ENCODE results near the gene TET1. TPM values are rescaled to one million over a fixed set of nuclear protein-coding genes. Genes with fewer than 3 reads are reported as not detected.

TET1 gene
- total RNA-seq, 4 donors from 2014 or later = 7.5 to 12.9 (median 10.9) TPM

- H3K36me3 ChIP-seq = no peaks in the 10 kb centered on the region
- 74 to 81% methylated on average over 3 of the region's 3 CpGs for WGBS, 2 donors
- no peaks in the 10 kb centered on the region for H3K27me3 ChIP-seq
- no peak for DNase-seq (ENCODE audit: low spot score in 2 of 2)
- H3K4me1 ChIP-seq = no peaks in the 10 kb centered on the region
- no peaks in the 10 kb centered on the region for H3K9me3 ChIP-seq
- TF ChIP-seq EP300 (IDR thresholded peaks at IDR 0.05) (no peak), POLR2A (IDR thresholded peaks at IDR 0.05) (no peak), CTCF (IDR thresholded peaks at IDR 0.05) (no peak)
- no peak overlapping the region for H3K4me3 ChIP-seq
- no peak overlapping the region for H3K27ac ChIP-seq
Observed at GRCh38 chr10:68553599-68553998, 6.5 kb upstream of the TET1 start.

DNA sequence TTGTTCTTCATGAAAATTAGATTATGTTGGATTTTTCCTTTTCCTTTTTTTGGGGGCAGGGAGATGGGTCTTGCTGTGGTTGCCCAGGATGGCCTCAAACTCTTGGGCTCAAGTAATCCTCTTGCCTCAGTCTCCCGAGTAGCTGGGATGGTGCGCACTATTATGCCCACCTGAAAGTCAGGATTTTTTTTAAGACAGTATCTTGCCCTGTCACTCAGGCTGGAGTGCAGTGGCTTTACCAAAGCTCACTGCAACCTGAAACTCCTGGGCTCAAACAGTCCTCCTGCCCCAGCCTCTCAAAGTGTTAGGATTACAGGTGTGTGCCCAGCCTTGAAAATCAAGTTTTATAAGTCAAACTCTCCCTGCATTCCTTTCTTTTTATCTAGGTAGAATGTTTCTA, 1.7 kb upstream of the TET1 start:
- H3K4me3 ChIP-seq = no peak overlapping the region
- no peaks in the 10 kb centered on the region for H3K9me3 ChIP-seq
- no peaks in the 10 kb centered on the region for H3K36me3 ChIP-seq
- H3K4me1 ChIP-seq = peaks cover 0 to 32% (median 0%) of the 10 kb centered on the region in 4 donors
- H3K27ac ChIP-seq = no peak overlapping the region
- TF ChIP-seq EP300 (IDR thresholded peaks at IDR 0.05) = no peak
- no peak for TF ChIP-seq CTCF (IDR thresholded peaks at IDR 0.05)
- TF ChIP-seq POLR2A (IDR thresholded peaks at IDR 0.05) = no peak
- peaks cover 0 to 6% of the 10 kb centered on the region in 2 donors for H3K27me3 ChIP-seq
- DNase-seq (ENCODE audit: low spot score in 2 of 2) = no peak
- WGBS, 2 donors = 93% methylated on average over 2 of the region's 2 CpGs

- H3K27me3 ChIP-seq = peaks cover 0 to 6% of the 10 kb centered on the region in 2 donors
- peak overlapping the region in 1 of 4 donors; percentile 32 for H3K27ac ChIP-seq
- TF ChIP-seq CTCF (IDR thresholded peaks at IDR 0.05) (no peak), EP300 (IDR thresholded peaks at IDR 0.05) (no peak), POLR2A (IDR thresholded peaks at IDR 0.05) (no peak)
- DNase-seq (ENCODE audit: low spot score in 2 of 2) = no peak
- WGBS, 2 donors = 40 to 49% methylated on average over 4 of the region's 4 CpGs
- H3K9me3 ChIP-seq = no peaks in the 10 kb centered on the region
- H3K36me3 ChIP-seq = no peaks in the 10 kb centered on the region
- no peak overlapping the region for H3K4me3 ChIP-seq
- H3K4me1 ChIP-seq = peaks cover 0 to 34% (median 0%) of the 10 kb centered on the region in 4 donors
Observed at GRCh38 chr10:68559251-68559650, 886 bp upstream of the TET1 start.

DNA sequence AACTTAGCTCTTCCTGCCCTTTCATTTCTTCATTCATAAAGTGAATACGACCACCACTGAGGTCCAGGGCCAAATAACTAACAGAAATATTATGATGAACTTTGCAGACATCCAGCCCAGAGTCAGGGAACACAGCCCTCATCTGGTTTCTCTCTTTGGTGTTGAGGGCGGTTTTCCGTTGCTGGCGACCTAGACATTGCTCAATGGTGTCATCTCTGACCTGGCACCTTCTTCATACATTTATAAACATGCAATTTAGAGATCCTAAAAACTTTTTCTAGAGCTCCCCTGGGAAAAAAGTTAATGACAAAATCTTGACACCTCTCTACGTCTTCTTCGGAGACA, 324 bp upstream of the TET1 start:
- H3K27ac ChIP-seq = peak overlapping the region in 2 of 4 donors; percentile 70 to 86
- H3K36me3 ChIP-seq = no peaks in the 10 kb centered on the region
- H3K4me3 ChIP-seq = peak overlapping the region; percentile 73 to 99 (median 85)
- TF ChIP-seq POLR2A (IDR thresholded peaks at IDR 0.05) (no peak), CTCF (IDR thresholded peaks at IDR 0.05) (no peak), EP300 (IDR thresholded peaks at IDR 0.05) (no peak)
- peaks cover 0 to 35% (median 0%) of the 10 kb centered on the region in 4 donors for H3K4me1 ChIP-seq
- H3K9me3 ChIP-seq = no peaks in the 10 kb centered on the region
- 4 to 8% methylated on average over 6 of the region's 6 CpGs for WGBS, 2 donors
- DNase-seq (ENCODE audit: low spot score in 2 of 2) = peak in 1 of 2 donors; percentile 22
- H3K27me3 ChIP-seq = peaks cover 0 to 6% of the 10 kb centered on the region in 2 donors

DNA sequence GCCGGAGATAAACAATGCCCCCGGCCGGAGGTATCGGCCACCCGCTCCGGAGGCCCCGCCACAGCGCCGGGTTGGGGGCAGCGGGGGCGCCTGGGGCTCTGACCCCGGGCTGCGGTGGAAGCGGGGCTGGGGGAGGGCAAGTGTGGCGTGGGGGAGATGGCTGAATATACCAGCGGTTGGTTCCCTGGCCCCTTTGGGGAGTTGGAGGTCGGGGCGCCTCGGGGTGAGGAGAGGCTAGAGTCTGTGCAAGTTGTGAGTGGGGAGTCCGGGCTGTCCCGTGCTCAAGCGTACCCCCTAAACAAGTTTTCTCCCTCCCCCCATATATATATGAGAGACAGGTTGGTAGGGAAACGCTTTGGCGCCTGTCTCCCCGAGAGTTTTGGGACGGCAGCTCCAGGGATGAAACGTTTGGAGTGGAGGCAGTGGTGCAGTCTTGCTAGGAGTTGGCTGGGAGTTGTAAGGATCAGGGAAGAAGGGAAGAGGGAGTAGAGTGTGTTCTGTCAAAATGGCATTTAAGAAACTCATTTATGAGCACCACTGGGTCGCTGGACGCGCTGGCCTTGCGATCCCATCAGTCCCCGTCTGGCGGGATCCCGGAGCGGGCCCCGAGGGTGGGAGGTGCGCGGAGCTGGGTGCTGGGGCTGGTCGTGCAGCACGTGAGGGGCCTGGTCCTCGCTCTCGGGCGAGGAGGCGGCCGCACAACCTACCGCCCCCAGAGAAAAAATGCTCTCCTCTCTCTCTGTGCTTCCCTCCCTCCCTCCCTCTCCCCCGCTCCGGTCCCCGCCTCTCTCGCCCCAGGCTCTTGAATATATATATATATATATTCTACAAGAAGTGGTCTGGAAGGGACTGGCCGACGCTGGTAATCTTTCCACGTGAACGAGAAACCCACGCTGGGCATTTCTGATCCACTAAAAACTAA, 1.1 kb downstream of the TET1 start:
- peaks cover 0 to 6% of the 10 kb centered on the region in 2 donors for H3K27me3 ChIP-seq
- peak overlapping the region; percentile 64 to 86 (median 71) for H3K27ac ChIP-seq
- peaks cover 0 to 47% (median 0%) of the 10 kb centered on the region in 4 donors for H3K4me1 ChIP-seq
- H3K4me3 ChIP-seq = peak overlapping the region; percentile 73 to 99 (median 85)
- DNase-seq (ENCODE audit: low spot score in 2 of 2) = peak in 1 of 2 donors; percentile 14
- no peaks in the 10 kb centered on the region for H3K36me3 ChIP-seq
- no peaks in the 10 kb centered on the region for H3K9me3 ChIP-seq
- peak in 1 of 2 donors; percentile 11 for TF ChIP-seq EP300 (IDR thresholded peaks at IDR 0.05)
- TF ChIP-seq CTCF (IDR thresholded peaks at IDR 0.05) = no peak
- TF ChIP-seq POLR2A (IDR thresholded peaks at IDR 0.05) = peak in 1 of 2 donors; percentile 29
- WGBS, 2 donors = 0 to 2% methylated on average over 35 to 54 of the region's 55 CpGs
